GM12878 (cell line): ENCODE measurements around the gene CCDC178.

Experiments used
- EGR1 ChIP-seq, 2 experiments: IDR thresholded peaks; 1 replicate in 1 of 2; 2 replicates in 1 of 2; pipeline ENCODE4 v1.6.1; 2011 to 2012; ENCODE audit warnings: low read depth in 2 of 2, low read length in 2 of 2, borderline replicate concordance in 1 of 2, mild to moderate bottlenecking in 1 of 2, moderate library complexity in 1 of 2
- POLR2AphosphoS5 ChIP-seq: IDR thresholded peaks from 2 replicates; pipeline ENCODE4 v1.6.1; 2011; ENCODE audit warnings: mild to moderate bottlenecking, low read length, inconsistent platforms
- RFX5 ChIP-seq: IDR thresholded peaks from 2 replicates; pipeline ENCODE4 v1.6.1; 2011; ENCODE audit warnings: low read depth, low read length, improper control_type of control experiment
- ZNF274 ChIP-seq: IDR thresholded peaks from one replicate; pipeline ENCODE4 v1.8.0; 2011; ENCODE audit not compliant: insufficient read length, insufficient read depth
- TF ChIP-seq, protein P1 (sequence below): IDR thresholded peaks from 2 replicates; pipeline ENCODE4 v1.6.1; 2012; ENCODE audit warnings: low read depth, low read length, improper control_type of control experiment

DNA sequence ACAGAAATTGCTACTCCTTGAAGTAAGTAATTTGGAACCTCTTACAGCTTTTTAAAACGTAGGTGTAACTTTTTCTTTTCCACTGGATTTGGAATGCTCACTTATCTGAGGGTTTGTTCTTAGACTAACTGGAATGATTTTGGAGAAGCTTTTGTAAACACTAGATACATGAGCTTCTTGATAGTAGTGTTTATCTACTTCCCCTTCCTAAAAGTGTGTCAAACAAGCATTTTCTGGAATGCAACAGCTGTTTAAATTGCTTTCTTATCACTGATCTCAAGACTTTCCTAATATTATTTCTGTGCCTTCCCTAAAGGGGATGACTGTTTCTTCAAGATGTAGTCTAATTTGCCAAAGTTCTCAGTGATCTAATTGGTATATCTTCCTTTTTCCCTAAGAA lies 282.6 kb downstream of the CCDC178 start:
- TF ChIP-seq POLR2AphosphoS5, result no peak
- TF ChIP-seq, protein P1, sequence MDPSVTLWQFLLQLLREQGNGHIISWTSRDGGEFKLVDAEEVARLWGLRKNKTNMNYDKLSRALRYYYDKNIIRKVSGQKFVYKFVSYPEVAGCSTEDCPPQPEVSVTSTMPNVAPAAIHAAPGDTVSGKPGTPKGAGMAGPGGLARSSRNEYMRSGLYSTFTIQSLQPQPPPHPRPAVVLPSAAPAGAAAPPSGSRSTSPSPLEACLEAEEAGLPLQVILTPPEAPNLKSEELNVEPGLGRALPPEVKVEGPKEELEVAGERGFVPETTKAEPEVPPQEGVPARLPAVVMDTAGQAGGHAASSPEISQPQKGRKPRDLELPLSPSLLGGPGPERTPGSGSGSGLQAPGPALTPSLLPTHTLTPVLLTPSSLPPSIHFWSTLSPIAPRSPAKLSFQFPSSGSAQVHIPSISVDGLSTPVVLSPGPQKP, result no peak
- no peak for TF ChIP-seq ZNF274
- no peak for TF ChIP-seq RFX5
- TF ChIP-seq EGR1 (IDR thresholded peaks at IDR 0.05; ENCODE audit: borderline replicate concordance in 1 of 2, low read depth in 2 of 2, low read length in 2 of 2), result no peak
